Osteocyte (in vitro differentiated cells): ENCODE results near the gene TRIM59. TPM values are rescaled to one million over a fixed set of nuclear protein-coding genes. Genes with fewer than 3 reads are reported as not detected.

ENCODE experiments used
- DNase-seq: peaks from one replicate; pipeline ENCODE4 v3.0.0; 2021; ENCODE audit warnings: mixed read lengths; ENCODE audit not compliant: unreplicated experiment; ENCODE audit errors: extremely low spot score
- H3K27ac Mint-ChIP-seq: one replicate; pipeline ENCODE4 v1.8.0; 2021; ENCODE audit warnings: mild to moderate bottlenecking, mixed read lengths; ENCODE audit not compliant: unreplicated experiment
- H3K27me3 Mint-ChIP-seq: one replicate; pipeline ENCODE4 v1.8.0; 2021; ENCODE audit warnings: mixed read lengths; ENCODE audit not compliant: unreplicated experiment
- H3K36me3 Mint-ChIP-seq: one replicate; pipeline ENCODE4 v1.8.0; 2021; ENCODE audit warnings: mixed read lengths; ENCODE audit not compliant: unreplicated experiment
- H3K4me1 Mint-ChIP-seq: one replicate; pipeline ENCODE4 v1.8.0; 2021; ENCODE audit warnings: mixed read lengths; ENCODE audit not compliant: unreplicated experiment
- H3K4me3 Mint-ChIP-seq: one replicate; pipeline ENCODE4 v1.8.0; 2021; ENCODE audit warnings: mild to moderate bottlenecking, moderate library complexity, mixed read lengths; ENCODE audit not compliant: unreplicated experiment
- H3K9me3 Mint-ChIP-seq: one replicate; pipeline ENCODE4 v1.8.0; 2021; ENCODE audit warnings: mixed read lengths; ENCODE audit not compliant: unreplicated experiment
- microRNA-seq: library from miRNA; unstranded; fragments of <30 nt; microRNA quantifications from one replicate; pipeline ENCODE4 v1.1.0, GENCODE V29; 2020; ENCODE audit not compliant: unreplicated experiment
- total RNA-seq: library from RNA; stranded (reverse); gene quantifications from 2 replicates; pipeline ENCODE4 v1.2.1, GENCODE V29; 2021
- TF ChIP-seq, protein P1 (sequence below): fragments of 200-600 bp; sonication (generic); IDR thresholded peaks from 2 replicates; pipeline ENCODE4 v1.5.0; 2021; ENCODE audit warnings: antibody characterized with exemption, mild to moderate bottlenecking, moderate library complexity

TRIM59 gene
- total RNA-seq, 1 donor from 2014 or later = 36.0 TPM

DNA sequence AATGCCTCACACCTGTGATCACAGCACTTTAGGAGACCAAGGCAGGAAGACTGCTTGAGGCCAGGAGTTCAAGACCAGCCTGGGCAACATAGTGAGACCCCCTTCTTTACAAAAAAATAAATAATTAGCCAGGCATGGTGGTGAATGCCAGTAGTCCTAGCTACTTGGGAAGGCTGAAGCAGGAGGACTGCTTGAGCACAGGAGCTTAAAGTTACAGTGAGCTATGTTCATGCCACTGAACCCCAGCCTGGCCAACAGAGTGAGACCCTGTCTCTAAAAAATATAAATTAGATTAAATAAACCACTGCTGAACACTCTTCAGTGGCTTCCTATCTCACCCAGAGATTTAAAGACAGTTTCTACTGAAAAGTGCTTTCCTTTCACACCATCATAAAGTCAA, 56.8 kb downstream of the TRIM59 start:
- no peak for DNase-seq
- no peaks in the 10 kb centered on the region for H3K9me3 Mint-ChIP-seq

GRCh38 chr3:160390565-160391138, 58.9 kb downstream of the TRIM59 start:
- H3K27ac Mint-ChIP-seq = no peak overlapping the region
- H3K27me3 Mint-ChIP-seq = no peaks in the 10 kb centered on the region

More for the DNA sequence above, 56.8 kb downstream of the TRIM59 start:
- no peaks in the 10 kb centered on the region for H3K27me3 Mint-ChIP-seq
- peaks cover 2% of the 10 kb centered on the region for H3K36me3 Mint-ChIP-seq
- no peak overlapping the region for H3K27ac Mint-ChIP-seq
- peaks cover 11% of the 10 kb centered on the region for H3K4me1 Mint-ChIP-seq
- TF ChIP-seq, protein P1, sequence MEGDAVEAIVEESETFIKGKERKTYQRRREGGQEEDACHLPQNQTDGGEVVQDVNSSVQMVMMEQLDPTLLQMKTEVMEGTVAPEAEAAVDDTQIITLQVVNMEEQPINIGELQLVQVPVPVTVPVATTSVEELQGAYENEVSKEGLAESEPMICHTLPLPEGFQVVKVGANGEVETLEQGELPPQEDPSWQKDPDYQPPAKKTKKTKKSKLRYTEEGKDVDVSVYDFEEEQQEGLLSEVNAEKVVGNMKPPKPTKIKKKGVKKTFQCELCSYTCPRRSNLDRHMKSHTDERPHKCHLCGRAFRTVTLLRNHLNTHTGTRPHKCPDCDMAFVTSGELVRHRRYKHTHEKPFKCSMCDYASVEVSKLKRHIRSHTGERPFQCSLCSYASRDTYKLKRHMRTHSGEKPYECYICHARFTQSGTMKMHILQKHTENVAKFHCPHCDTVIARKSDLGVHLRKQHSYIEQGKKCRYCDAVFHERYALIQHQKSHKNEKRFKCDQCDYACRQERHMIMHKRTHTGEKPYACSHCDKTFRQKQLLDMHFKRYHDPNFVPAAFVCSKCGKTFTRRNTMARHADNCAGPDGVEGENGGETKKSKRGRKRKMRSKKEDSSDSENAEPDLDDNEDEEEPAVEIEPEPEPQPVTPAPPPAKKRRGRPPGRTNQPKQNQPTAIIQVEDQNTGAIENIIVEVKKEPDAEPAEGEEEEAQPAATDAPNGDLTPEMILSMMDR = no peak
- H3K4me3 Mint-ChIP-seq = no peak overlapping the region

More at GRCh38 chr3:160390565-160391138, 58.9 kb downstream of the TRIM59 start:
- TF ChIP-seq, protein P1 = no peak
- peaks cover 3% of the 10 kb centered on the region for H3K4me1 Mint-ChIP-seq
- H3K36me3 Mint-ChIP-seq = peaks cover 2% of the 10 kb centered on the region
- no peak overlapping the region for H3K4me3 Mint-ChIP-seq
- no peaks in the 10 kb centered on the region for H3K9me3 Mint-ChIP-seq
- no peak for DNase-seq

Small RNA genes lying within 50 kb of the gene (microRNA-seq; reads per million reads assigned to microRNA genes)
- gene MIR15B = 1,807 reads per million, percentile 83 among the genes with 10 or more reads in this experiment
- gene MIR16-2 = 644 reads per million, percentile 76 among the genes with 10 or more reads in this experiment

Other genes starting within 250 kb of the TRIM59 start
- not detected in 2 replicates for gene C3orf80, start 224.4 kb downstream of the TRIM59 start, total RNA-seq
- gene IFT80, start 50.6 kb downstream of the TRIM59 start, total RNA-seq = 42.8 and 43.3 TPM in 2 replicates
- 59.2 and 68.8 TPM in 2 replicates for gene SMC4, start 50.1 kb downstream of the TRIM59 start, total RNA-seq
- 56.6 and 57.7 TPM in 2 replicates for gene KPNA4, start 115.8 kb upstream of the TRIM59 start, total RNA-seq
- not detected in 2 replicates for gene ARL14, start 227.4 kb upstream of the TRIM59 start, total RNA-seq